GM04503 (cell line): Measurements from ENCODE around the gene DISC1.
A peak's percentile ranks its signal among the peaks of the same experiment; 100 is the strongest.
"Not testable (repeated sequence)": the region's sequence is repeated elsewhere in the genome, so short reads cannot be mapped to it uniquely, and the experiment has no call there.

Experiments used
- DNase-seq: peaks from one replicate; pipeline ENCODE4 v3.0.0-alpha.2; 2012; ENCODE audit warnings: low read depth

DISC1 gene

DNA sequence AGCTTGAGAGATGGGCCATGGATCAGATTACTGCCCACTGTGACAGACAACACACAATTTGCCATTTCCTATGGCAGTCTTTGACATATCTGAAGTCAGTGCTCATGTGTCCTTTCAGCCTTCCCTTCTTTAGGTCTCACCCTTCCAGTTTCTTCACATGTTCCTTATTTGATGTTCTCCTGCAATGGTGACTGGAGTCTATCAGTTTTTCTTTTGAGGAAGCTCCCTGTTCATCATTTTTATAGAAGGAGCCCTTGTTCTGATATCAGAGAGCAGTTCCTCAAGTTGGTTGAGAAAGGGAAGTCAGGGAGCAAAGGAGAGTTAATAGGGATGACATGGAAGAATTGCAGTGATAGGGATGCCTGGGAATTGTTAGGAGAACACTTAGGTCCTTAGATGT lies 42.2 kb downstream of the DISC1 start:
- DNase-seq = no peak

DNA sequence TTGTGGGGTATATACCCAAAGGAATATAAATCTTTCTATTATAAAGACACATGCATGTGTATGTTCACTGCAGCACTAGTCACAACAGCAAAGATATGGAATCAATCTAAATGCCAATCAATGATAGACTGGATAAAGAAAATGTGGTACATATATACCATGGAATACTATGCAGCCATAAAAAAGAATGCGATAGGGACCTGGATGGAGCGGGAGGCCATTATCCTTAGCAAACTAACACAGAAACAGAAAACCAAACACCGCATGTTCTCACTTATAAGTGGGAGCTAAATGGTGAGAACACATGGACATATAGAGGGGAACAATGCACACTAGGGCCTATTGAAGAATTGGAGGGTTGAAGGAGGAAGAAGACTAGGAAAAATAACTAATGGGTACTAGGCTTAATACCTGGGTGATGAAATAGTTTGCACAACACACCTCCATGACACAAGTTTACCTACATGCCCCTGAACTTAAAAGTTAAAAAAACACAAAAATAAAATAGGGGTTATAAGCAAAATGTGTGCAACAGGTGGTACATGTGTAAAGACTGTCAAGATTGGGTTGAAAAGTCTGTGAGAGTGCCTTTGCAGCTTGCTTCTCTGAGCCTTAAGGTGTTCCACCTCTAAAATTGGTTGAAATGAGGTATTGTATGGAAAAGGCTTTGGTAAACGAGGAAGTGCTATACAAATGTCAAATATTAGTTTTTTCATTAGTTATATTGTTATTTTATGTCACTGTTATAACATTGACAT lies 43.5 kb downstream of the DISC1 start:
- not testable (repeated sequence) for DNase-seq

DNA sequence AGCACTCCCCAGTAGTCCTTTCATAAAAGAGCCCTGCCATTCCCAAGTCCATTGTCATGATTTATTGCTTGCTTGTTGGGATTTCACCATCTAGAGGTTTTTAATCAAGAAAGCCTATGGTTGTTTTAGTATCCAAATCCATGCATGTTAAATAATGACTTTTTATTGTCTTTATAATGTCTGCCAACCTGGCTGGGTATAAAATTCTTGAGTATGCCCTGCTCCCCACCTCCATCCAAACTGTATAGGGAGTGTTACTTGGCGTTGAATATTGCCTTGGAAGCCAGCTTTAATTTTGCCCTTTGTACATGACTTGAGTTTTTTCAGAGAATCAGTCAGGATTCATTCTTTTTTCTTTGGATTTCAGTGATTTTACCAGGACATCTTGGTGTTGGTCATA lies 44.2 kb downstream of the DISC1 start:
- no peak for DNase-seq

DNA sequence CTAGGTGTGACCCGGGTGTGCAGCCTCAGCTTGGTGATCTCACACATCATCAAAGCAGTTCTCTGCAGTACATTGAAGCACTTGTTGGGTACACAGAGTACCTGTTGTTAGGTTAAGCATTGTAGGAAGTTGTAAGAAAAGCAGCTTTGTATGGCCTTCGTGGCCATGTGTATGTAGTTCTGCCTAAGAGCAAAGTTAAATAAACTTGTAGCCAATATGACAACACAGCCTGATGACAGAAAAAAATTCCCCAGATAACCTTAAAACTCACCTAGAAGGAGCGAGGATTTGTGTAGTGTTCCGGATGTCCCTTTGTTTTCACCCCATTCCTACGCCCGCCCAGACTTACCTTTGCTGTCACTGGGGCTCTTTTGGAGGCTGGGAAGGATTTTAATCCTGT lies 48.0 kb downstream of the DISC1 start:
- no peak for DNase-seq

DNA sequence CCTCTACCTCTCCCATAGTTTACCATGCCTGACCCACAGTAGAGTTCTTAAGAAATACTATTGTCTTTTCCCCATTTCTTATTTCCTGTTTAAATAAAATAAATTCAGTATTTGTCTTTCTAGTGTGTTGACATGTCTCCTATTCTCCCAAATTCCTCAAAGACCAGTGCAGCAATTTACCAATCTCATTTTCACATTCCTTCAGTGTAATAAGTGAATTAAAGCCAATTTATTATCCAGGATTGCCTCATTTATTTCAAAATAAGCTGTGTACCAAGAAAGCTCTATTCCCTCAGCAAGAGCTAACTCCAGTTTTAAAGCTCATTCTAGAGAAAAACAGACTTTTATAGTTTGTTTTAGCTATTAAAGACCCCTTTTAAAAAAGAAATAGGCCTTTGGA lies 49.9 kb downstream of the DISC1 start:
- DNase-seq = peak; percentile 39

DNA sequence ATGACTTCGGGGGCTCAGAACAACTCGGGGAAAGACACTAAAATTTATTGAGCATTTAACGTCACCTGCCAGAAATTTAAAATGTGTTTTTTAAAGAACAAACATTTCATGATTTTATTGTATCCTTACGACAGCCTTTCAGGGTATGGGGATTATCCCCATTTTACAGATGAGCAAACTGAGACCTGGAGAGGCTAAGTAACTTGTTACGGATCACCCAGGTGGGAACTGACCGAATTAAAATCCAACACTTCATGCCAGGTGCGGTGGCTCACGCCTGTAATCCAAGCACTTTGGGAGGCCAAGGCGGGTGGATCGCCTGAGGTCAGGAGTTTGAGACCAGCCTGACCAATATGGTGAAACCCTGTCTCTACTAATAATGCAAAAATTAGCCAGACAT lies 50.9 kb downstream of the DISC1 start:
- DNase-seq = no peak

DNA sequence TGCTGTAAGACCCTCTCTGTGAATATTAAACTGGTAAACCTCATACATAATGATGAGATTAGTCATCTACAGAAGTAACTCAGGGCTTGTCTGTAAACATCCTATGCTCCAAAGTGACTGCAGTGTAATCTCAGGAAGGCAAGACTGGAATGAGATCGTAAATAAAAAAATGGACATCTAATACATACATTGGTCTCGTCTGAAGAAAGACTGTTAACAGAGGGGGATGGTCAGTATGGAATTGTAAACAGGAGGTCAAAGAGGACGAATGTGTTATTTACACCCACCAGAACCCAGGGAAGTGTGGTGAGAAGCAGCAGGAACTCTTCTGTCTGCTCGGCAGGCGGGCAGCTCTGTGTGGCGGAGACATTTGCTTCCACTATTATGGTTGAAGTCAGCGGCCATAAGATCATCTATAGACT lies 51.4 kb downstream of the DISC1 start:
- no peak for DNase-seq

DNA sequence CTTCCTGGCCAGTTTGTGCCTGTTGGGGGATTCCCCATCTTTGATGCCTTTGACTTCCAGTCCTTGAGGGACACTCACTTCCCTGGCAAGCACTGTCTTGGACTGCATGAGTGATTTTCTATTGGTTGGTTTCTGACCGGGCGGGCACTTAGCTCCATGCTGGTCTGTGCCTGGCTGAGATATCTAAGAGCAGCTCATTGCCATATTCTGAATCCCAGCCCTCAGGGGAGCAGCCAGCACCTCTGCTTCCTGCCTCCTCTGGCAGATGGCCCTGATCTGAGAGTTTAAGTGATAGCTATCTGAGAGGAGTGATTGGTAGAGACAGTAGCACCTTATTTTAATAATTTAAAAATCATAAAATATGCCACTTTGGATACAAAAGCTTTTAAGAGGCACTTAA lies 52.5 kb downstream of the DISC1 start:
- no peak for DNase-seq

DNA sequence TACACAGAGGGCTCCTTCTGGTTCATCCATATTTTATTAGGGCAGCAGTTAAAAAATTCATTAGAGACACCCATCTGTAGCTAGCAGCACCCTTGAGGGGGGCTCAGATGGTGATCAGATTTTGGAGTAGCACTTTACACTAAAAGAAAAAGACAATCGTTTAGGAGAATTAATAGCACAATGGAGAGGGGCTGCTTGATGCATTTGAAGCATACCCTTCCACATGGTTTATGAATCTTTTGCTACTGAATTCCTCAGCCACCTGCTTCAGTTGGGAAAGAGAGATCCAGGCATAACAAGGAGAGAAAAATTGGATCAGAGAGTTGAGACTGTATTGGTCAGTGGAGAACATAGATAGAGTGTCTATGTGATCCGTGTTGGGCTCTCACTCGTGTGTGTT lies 54.4 kb downstream of the DISC1 start:
- DNase-seq = no peak

DNA sequence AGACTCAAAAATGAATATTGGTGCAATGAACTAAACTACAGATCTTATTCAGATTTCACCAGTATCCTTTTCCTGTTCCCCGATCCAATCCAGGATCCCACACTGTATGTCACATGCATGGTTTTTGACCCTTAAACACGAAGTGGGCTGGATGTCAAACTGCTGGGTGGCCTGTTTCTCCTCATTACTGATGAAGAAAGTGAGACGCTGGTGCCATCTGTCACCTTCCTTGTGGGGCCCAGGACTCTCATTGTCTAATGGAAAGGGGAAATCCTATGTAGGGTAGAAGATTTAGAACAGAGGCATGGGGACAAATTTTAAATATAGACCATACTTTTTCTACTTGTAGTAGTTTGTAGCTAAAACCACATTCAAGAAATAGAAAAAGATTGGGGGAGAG lies 56.2 kb downstream of the DISC1 start:
- no peak for DNase-seq

DNA sequence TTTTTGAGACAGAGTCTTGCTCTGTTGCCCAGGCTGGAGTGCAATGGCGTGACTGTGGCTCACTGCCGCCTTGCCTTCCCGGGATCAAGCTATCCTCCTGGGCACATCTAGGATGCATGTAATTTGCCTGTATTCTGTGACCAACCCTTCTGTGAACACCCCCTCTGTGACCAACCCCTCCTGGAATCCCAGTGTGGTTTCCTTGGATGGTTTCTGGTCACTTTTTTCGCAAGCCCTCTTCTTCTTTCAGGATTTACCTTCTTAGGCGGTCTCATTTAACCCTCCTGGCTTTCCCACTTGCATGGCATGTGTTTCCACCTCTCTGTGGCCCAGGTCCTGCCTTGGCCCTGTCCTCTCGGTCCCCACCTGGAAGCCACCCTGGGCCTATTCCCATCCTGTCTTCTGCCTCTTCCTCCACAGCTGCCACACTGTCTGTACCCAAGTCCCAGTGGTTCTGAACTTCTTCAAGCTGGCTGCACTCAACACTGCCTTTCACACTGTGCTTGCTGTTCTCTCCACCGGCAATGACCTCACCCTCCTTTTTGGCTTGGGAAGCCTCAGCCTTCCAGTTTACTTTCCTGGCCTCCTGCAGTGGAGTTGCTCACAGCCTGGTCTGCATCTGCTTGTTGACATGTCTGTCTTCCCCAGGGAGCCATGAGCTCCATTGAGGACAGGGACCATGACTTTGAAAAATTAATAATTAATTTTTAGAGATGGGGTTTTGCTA lies 57.0 kb downstream of the DISC1 start:
- no peak for DNase-seq

DNA sequence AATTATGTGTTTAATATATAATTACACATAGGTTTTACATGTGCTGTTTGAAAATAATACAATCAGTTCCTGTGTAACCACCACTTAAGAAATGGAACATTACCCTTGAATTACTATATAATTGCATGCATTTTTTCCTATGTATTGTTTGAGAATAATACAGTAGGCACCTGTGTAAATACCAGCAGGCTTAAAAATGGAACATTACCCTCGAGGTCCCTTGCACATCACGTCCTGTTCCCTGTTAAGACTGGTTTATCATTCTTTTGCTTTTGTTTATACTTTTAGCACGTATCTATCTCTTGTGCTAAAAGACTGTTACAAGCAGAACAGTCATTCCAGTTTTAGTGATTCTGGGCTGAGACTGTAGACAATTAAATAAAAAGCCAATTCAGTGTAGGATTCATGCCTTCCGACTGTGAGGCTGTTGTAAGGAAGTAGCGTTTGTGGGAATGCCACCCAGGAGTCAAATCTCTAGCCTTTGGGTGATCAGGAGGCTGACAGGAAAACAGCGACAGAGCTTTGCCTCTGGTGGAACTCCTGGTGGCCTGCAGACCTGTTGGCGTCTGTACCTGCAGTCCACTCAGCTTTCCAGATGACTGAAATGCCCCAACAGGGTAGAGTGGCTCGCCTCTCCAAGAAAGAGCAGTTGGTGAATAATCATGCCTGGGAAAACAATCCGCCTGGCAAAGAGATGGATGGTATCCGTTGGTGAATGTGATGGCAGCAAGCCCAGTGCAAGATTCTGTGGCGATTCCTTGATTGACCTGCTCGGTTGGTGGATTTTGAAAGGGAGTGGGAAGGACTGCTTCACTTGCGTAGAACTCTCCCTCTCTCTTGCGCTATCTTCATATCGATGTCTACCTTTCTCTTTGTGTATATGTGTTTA lies 58.0 kb downstream of the DISC1 start:
- DNase-seq = no peak

DNA sequence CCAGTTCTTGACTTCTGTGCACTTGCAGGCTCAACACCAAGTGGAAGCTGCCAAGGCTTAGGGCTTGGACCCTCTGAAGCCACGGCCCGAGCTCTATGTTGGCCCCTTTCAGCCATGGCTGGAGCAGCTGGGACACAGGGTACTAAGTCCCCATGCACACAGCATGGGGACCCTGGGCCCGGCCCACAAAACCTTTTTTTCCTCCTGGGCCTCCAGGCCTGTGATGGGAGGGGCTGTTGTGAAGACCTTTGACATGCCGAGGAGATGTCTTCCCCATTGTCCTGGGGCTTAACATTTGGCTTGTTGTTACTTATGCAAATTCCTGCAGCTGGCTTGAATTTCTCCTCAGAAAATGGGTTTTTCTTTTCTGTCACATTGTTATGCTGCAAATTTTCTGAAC lies 59.8 kb downstream of the DISC1 start:
- DNase-seq = no peak

DNA sequence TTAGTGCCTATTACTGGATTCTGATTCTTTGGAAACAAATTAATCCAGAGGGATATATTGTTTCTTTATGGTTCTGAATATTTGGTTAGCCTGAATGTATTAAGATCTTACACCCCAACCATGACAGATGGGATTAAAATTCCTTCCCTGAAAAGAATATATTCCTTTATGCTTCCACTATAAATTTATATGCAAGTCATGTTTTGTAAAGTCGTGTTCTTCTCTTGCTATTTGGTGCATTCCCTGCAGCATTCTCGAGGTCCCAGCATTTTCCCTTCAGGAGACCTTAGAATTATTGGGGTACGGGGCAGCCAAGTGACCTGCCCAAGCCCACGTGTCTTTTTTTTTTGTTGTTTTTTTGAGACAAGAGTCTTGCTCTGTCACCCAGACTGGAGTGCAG lies 62.4 kb downstream of the DISC1 start:
- no peak for DNase-seq

DNA sequence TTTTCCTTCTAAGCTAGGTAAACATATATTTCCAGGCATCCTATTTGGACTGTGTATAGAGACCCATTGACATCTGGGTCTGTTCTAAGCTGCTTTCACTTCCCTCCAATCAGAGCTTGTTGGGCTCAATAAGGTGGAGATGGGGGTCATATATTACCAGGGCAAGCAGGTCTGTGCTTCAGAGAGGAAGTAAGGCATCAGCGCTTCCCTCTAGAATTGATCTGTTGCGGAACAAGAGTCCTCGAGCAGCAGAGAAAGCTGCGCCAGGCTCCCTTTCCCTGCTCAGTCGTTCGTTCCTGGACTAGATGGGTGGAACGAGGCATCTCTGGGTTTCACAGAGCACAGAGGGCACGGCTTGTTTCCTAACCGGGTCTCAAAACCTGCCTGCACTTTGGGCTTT lies 63.5 kb downstream of the DISC1 start:
- DNase-seq = no peak

DNA sequence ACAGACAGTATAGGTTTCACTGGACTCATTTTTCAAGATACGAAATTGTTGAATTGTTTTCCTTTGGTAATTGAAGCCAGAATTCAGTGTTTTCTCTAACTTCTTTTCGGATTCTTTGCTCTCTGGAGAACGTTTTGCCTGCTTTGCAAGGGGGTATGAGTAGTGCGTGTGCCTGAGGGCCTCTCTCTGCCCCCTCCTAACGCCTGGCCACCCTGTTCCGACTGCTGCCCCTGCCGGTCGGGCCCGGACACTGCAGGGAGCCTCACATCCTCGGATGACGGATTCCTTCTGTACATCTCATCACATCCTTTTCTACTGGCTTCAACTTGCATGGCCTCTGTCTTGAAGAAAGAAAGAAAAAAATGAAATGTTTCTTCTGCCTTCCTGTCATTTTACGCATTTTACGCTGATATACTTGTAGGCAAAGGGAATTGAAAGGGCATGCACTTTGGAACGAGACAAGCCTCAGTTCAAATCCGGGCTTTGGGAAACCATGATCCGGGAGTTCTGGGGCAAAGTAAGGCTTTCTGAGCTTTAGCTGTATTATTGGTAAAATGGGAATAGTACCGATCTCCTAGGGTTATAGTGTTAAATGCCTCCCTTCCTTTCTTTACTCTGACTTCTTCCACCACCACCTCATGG lies 65.1 kb downstream of the DISC1 start:
- DNase-seq = no peak

DNA sequence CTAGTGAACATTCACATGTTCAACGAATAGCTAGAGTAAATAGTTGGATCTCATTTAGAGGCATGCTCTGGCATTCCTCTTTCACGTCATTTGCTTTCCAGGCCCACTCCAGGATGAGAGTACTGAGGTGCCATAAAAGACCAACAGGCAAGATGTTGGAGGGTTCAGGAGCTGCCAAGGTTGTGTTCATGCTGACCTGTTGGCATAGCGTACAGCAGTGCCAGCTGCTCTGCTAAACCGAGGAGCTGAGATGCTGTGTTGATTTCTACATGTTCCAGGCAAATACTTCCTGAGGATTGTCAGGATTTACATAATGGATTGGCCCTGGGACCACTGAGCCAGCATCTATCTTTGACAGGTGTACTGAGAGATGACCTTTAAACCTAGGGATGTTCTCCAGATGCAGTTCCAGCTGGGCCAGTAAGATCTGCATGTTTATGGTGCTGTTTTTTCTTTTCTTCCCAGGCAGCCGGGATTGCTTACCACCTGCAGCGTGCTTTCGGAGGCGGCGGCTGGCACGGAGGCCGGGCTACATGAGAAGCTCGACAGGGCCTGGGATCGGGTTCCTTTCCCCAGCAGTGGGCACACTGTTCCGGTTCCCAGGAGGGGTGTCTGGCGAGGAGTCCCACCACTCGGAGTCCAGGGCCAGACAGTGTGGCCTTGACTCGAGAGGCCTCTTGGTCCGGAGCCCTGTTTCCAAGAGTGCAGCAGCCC lies 66.9 kb downstream of the DISC1 start:
- no peak for DNase-seq

DNA sequence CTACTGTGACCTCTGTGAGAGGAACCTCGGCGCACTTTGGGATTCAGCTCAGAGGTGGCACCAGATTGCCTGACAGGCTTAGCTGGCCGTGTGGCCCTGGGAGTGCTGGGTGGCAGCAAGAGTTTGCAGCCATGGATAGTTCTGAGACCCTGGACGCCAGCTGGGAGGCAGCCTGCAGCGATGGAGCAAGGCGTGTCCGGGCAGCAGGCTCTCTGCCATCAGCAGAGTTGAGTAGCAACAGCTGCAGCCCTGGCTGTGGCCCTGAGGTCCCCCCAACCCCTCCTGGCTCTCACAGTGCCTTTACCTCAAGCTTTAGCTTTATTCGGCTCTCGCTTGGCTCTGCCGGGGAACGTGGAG lies 67.5 kb downstream of the DISC1 start:
- no peak for DNase-seq

DNA sequence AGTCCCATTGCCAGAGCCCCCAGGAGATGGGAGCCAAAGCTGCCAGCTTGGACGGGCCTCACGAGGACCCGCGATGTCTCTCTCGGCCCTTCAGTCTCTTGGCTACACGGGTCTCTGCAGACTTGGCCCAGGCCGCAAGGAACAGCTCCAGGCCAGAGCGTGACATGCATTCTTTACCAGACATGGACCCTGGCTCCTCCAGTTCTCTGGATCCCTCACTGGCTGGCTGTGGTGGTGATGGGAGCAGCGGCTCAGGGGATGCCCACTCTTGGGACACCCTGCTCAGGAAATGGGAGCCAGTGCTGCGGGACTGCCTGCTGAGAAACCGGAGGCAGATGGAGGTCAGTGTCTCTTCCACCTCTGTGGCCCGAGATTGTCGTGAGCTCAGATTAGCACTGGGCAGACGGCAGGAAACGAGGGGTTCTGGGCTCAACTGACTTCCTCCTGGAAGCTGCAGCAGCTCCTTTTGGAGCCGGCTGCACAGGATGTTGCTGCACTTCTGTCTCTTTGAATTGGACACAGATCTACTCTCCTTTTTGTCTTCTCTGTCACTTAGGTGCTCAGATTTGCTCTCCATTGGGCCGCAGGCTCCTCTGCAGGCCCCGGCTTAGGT lies 68.0 kb downstream of the DISC1 start:
- no peak for DNase-seq

DNA sequence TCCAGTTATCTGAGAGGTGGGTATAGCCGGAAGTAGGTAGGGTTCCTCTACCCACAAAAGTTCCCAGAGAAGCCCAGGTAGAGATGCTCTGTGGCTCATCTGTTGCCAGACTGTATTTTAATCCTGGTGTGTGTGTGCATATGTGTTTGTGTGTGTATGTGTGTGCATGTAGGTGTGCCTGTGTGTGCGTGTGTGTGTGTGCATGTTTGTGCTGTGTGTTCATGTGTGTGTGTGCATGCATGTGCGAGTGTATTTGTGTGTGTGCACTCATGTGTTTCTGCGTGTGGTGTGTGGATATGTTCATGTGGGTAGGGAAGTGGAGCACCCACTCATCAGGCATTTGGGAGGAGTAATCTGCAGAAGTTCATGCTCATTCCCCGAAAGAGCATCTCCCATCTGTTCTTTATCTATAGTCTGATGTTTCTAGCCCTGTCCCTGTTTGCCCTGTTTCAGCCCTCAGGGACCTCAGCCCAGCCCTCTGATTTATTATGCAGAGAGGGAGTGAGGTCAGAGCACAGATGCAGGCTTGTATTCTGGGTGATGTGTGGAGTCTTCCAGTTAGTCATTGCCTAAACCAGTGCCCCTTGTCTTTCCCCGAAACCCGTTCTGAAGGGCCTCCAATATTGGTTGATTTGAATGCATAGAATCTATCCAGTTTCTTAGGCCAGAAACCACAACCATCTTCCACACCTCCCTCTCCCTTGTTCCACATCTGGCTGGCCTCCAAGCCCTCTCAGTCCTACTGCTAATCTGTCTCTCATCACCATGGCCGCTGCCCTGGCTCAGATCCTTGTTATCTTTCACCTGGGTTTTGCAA lies 69.1 kb downstream of the DISC1 start:
- DNase-seq = no peak
